ENCODE data around the gene TLK1. TPM values are rescaled to one million over a fixed set of nuclear protein-coding genes. Genes with fewer than 3 reads are reported as not detected.

The TLK1 gene
- total RNA-seq, 4 donors from 2014 or later = 32.2 to 64.3 (median 45.4) TPM

DNA sequence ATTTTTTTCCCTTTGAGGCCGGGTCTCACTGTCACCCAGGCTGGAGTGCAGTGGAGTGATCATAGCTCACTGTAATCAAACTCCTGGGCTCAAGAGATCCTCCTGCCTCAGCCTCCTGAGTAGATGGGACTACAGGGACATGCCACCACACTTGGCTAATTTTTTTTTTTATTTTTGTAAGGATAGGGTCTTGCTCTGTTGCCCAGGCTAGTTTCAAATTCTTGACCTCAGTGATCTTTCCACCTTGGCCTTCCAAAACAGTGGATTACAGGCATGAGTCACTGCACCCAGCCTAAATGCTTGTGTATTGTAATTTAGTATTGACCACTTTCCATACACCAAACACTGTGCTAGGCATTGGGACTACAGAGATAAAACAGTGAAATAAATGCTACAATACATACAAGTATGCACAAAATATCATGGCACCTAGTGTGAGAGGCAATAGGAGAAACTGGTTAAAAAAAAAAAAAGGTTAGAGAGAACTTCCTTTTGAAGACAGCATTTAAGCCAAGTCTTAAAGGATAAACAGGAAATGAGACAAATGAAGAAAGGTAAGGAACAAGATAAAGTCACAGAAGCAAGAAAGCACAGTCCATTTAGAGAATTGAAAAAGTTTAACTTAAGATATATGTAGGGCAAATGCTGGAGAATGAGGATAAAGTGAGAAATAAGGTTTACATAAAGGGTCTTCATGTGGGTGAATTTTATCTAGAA is 118.3 kb downstream of the TLK1 start:
- ATAC-seq = no peak
- no peak overlapping the region for H3K27ac ChIP-seq
- no peaks in the 10 kb centered on the region for H3K4me1 ChIP-seq
- 88 to 91% methylated on average over 1 of the region's 1 CpG for WGBS, 2 donors (ENCODE audit: low coverage in 1 of 2)
- H3K27me3 ChIP-seq = no peaks in the 10 kb centered on the region
- H3K4me3 ChIP-seq = no peak overlapping the region
- TF ChIP-seq POLR2AphosphoS5 (IDR thresholded peaks at IDR 0.05) (no peak), POLR2A (IDR thresholded peaks at IDR 0.05) (no peak), EP300 (IDR thresholded peaks at IDR 0.05) (no peak)
- TF ChIP-seq, protein P1, sequence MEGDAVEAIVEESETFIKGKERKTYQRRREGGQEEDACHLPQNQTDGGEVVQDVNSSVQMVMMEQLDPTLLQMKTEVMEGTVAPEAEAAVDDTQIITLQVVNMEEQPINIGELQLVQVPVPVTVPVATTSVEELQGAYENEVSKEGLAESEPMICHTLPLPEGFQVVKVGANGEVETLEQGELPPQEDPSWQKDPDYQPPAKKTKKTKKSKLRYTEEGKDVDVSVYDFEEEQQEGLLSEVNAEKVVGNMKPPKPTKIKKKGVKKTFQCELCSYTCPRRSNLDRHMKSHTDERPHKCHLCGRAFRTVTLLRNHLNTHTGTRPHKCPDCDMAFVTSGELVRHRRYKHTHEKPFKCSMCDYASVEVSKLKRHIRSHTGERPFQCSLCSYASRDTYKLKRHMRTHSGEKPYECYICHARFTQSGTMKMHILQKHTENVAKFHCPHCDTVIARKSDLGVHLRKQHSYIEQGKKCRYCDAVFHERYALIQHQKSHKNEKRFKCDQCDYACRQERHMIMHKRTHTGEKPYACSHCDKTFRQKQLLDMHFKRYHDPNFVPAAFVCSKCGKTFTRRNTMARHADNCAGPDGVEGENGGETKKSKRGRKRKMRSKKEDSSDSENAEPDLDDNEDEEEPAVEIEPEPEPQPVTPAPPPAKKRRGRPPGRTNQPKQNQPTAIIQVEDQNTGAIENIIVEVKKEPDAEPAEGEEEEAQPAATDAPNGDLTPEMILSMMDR (IDR thresholded peaks at IDR 0.05) = no peak
- H3K36me3 ChIP-seq = peaks cover 0 to 76% of the 10 kb centered on the region in 2 donors
- no peaks in the 10 kb centered on the region for H3K9me3 ChIP-seq

DNA sequence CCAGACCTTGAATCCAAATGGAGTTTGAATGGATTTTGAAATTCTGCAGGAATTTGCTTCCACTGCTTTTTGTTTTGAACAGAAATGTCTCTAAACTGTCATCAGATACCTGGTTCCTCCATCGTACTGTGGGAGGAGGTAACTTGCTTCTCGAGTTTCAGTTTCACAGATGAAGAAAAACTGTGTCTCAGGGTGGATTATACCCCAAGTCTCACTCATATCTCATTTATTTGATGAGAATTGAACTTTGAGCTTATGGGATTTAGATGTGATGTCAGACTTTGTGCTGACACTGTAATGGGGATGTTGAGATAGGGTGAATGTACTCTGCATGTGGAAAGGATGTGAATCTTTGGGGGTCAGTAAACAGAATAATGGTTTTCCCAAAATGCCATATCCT is 124.2 kb downstream of the TLK1 start:
- Histone ChIP-seq H3K9me3 (no peaks in the 10 kb centered on the region), H3K27ac (no peak overlapping the region), H3K36me3 (peaks cover 0 to 65% of the 10 kb centered on the region in 2 donors), H3K4me3 (no peak overlapping the region), H3K27me3 (no peaks in the 10 kb centered on the region), H3K4me1 (no peaks in the 10 kb centered on the region)
- TF ChIP-seq EP300 (IDR thresholded peaks at IDR 0.05) (no peak), POLR2AphosphoS5 (IDR thresholded peaks at IDR 0.05) (no peak), POLR2A (IDR thresholded peaks at IDR 0.05) (no peak)
- TF ChIP-seq, protein P1 (IDR thresholded peaks at IDR 0.05) = no peak
- ATAC-seq = no peak
- 64 to 80% methylated on average over 2 of the region's 2 CpGs for WGBS, 2 donors (ENCODE audit: low coverage in 1 of 2)

DNA sequence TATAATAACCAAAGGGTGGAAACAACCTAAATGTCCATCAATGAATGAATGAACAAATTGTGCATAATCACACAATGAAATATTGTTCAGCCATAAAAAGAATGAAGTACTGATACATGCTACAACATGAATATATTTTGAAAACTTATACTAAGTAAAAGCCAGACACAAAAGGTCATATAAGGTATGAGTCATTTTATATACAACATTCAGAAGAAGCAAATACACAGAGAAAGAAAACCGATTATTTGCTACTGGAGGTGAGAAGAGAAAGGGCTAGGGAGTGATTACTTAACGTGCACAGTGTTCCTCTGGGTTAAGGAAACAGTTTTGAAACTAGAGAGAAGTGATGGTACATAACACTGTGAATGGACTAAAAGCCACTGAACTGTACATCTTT is 126.4 kb downstream of the TLK1 start:
- peaks cover 0 to 61% of the 10 kb centered on the region in 2 donors for H3K36me3 ChIP-seq
- no peaks in the 10 kb centered on the region for H3K4me1 ChIP-seq
- no peak overlapping the region for H3K27ac ChIP-seq
- 22 to 28% methylated on average over 2 of the region's 2 CpGs for WGBS, 2 donors (ENCODE audit: low coverage in 1 of 2)
- no peaks in the 10 kb centered on the region for H3K9me3 ChIP-seq
- H3K4me3 ChIP-seq = no peak overlapping the region
- no peak for ATAC-seq
- TF ChIP-seq POLR2AphosphoS5 (IDR thresholded peaks at IDR 0.05) (no peak), POLR2A (IDR thresholded peaks at IDR 0.05) (no peak), EP300 (IDR thresholded peaks at IDR 0.05) (no peak)
- TF ChIP-seq, protein P1 (IDR thresholded peaks at IDR 0.05) = no peak
- no peaks in the 10 kb centered on the region for H3K27me3 ChIP-seq

DNA sequence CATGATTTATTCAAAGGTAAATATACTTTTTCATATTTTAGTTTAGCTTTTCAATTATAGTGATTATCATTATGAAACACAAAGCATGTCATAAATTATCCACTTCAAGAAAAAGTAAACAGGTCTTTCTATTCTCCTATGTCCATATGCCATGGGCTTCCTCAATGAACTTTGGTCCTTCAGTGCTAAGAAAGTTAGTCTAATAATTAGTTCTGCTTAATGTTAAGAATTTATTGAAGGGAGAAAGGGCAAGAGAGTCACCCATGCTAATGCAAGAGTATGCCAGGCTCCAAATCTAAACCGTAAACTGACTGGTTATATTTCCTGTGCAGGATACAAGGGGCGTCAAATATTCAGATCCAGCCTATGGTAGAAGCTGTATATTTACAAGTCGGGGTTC is 135.5 kb downstream of the TLK1 start:
- Histone ChIP-seq H3K27me3 (no peaks in the 10 kb centered on the region), H3K4me1 (peaks cover 0 to 4% (median 0%) of the 10 kb centered on the region in 3 donors), H3K9me3 (no peaks in the 10 kb centered on the region), H3K4me3 (no peak overlapping the region), H3K27ac (no peak overlapping the region), H3K36me3 (peaks cover 0 to 27% of the 10 kb centered on the region in 2 donors)
- ATAC-seq = no peak
- WGBS, 2 donors (ENCODE audit: low coverage in 1 of 2) = 78 to 100% methylated on average over 3 of the region's 3 CpGs
- TF ChIP-seq, protein P1 (IDR thresholded peaks at IDR 0.05) = no peak
- TF ChIP-seq POLR2A (IDR thresholded peaks at IDR 0.05) (no peak), EP300 (IDR thresholded peaks at IDR 0.05) (no peak), POLR2AphosphoS5 (IDR thresholded peaks at IDR 0.05) (no peak)

DNA sequence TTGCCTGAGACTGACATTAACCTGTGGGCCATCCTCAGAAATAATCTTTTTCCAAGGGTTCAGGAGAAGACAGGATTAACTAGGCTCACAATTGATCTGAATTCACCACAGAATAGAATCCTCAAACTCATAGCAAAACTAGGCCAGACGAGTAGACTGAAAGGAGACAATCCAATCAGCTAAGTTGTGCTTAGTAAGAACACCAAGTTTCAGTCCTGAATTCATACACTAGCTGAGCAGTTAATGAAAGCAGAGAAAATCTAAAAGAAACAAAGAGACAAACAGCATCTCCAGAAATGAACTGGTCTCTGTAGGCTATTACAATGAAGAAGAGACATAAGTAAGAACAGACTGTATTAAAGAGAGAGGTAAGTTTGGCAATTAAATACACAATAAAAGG is 142.2 kb downstream of the TLK1 start:
- Histone ChIP-seq H3K4me1 (peaks cover 0 to 4% (median 0%) of the 10 kb centered on the region in 3 donors), H3K4me3 (no peak overlapping the region), H3K27ac (no peak overlapping the region), H3K36me3 (peaks cover 0 to 24% of the 10 kb centered on the region in 2 donors), H3K27me3 (no peaks in the 10 kb centered on the region), H3K9me3 (no peaks in the 10 kb centered on the region)
- TF ChIP-seq POLR2AphosphoS5 (IDR thresholded peaks at IDR 0.05) = no peak
- TF ChIP-seq, protein P1 (IDR thresholded peaks at IDR 0.05) = no peak
- no peak for TF ChIP-seq EP300 (IDR thresholded peaks at IDR 0.05)
- no peak for TF ChIP-seq POLR2A (IDR thresholded peaks at IDR 0.05)
- 100% methylated on average over 1 of the region's 1 CpG; no CpG with 5 or more reads in 1 of the 2 donors for WGBS, 2 donors (ENCODE audit: low coverage in 1 of 2)
- no peak for ATAC-seq
